ENCODE data around the gene PHAF1.
A peak's percentile ranks its signal among the peaks of the same experiment; 100 is the strongest.

Gene PHAF1

GRCh38 chr16:67104061-67104460 lies 5.7 kb upstream of the PHAF1 start:
- no peaks in the 10 kb centered on the region for H3K9me3 ChIP-seq (ENCODE audit: control insufficient read depth, low read length)
- H3K4me3 ChIP-seq (ENCODE audit: insufficient read depth, low read depth, low read length, poor library complexity, severe bottlenecking) = no peak overlapping the region
- no peak for DNase-seq
- H3K27ac ChIP-seq (ENCODE audit: insufficient read depth, low read length, poor library complexity, severe bottlenecking) = no peak overlapping the region
- H3K36me3 ChIP-seq (ENCODE audit: control insufficient read depth, insufficient read depth, low read length) = no peaks in the 10 kb centered on the region
- peaks cover 2% of the 10 kb centered on the region for H3K4me1 ChIP-seq (ENCODE audit: control insufficient read depth, insufficient read depth, low read length, poor library complexity, severe bottlenecking)
- no peaks in the 10 kb centered on the region for H3K27me3 ChIP-seq (replicated peaks; ENCODE audit: control insufficient read depth, insufficient read depth, low read length, poor library complexity, severe bottlenecking)

GRCh38 chr16:67104845-67105244 lies 4.9 kb upstream of the PHAF1 start:
- Histone ChIP-seq H3K4me1 (ENCODE audit: control insufficient read depth, insufficient read depth, low read length, poor library complexity, severe bottlenecking) (peaks cover 5% of the 10 kb centered on the region), H3K36me3 (ENCODE audit: control insufficient read depth, insufficient read depth, low read length) (no peaks in the 10 kb centered on the region), H3K4me3 (ENCODE audit: insufficient read depth, low read depth, low read length, poor library complexity, severe bottlenecking) (no peak overlapping the region), H3K9me3 (ENCODE audit: control insufficient read depth, low read length) (no peaks in the 10 kb centered on the region), H3K27ac (ENCODE audit: insufficient read depth, low read length, poor library complexity, severe bottlenecking) (no peak overlapping the region), H3K27me3 (replicated peaks; ENCODE audit: control insufficient read depth, insufficient read depth, low read length, poor library complexity, severe bottlenecking) (no peaks in the 10 kb centered on the region)
- DNase-seq = no peak

GRCh38 chr16:67105246-67105645 lies 4.5 kb upstream of the PHAF1 start:
- Histone ChIP-seq H3K4me3 (ENCODE audit: insufficient read depth, low read depth, low read length, poor library complexity, severe bottlenecking) (no peak overlapping the region), H3K9me3 (ENCODE audit: control insufficient read depth, low read length) (no peaks in the 10 kb centered on the region), H3K27ac (ENCODE audit: insufficient read depth, low read length, poor library complexity, severe bottlenecking) (no peak overlapping the region), H3K4me1 (ENCODE audit: control insufficient read depth, insufficient read depth, low read length, poor library complexity, severe bottlenecking) (peaks cover 5% of the 10 kb centered on the region), H3K27me3 (replicated peaks; ENCODE audit: control insufficient read depth, insufficient read depth, low read length, poor library complexity, severe bottlenecking) (no peaks in the 10 kb centered on the region), H3K36me3 (ENCODE audit: control insufficient read depth, insufficient read depth, low read length) (no peaks in the 10 kb centered on the region)
- DNase-seq = no peak

DNA sequence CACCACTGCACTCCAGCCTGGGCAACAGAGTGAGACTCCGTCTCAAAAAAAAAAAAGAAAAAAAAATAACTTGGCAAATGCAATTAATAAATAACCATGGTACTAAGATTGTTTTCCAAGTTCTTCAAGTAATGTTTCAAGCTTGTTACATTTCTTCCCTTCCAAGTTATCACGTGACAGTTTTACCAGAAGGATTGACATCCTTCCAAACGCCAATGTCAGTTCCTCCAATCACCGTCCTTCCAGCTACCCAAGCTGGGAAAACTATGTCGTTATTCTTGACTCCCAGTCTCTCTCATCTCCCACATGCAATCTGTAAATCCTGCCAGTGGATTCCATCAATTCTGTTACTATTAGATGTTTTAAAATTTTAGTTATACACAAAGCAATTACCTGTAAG lies 3.9 kb upstream of the PHAF1 start:
- no peak overlapping the region for H3K27ac ChIP-seq (ENCODE audit: insufficient read depth, low read length, poor library complexity, severe bottlenecking)
- no peaks in the 10 kb centered on the region for H3K36me3 ChIP-seq (ENCODE audit: control insufficient read depth, insufficient read depth, low read length)
- DNase-seq = no peak
- peaks cover 10% of the 10 kb centered on the region for H3K4me1 ChIP-seq (ENCODE audit: control insufficient read depth, insufficient read depth, low read length, poor library complexity, severe bottlenecking)
- no peaks in the 10 kb centered on the region for H3K27me3 ChIP-seq (replicated peaks; ENCODE audit: control insufficient read depth, insufficient read depth, low read length, poor library complexity, severe bottlenecking)
- H3K4me3 ChIP-seq (ENCODE audit: insufficient read depth, low read depth, low read length, poor library complexity, severe bottlenecking) = no peak overlapping the region
- no peaks in the 10 kb centered on the region for H3K9me3 ChIP-seq (ENCODE audit: control insufficient read depth, low read length)

- no peaks in the 10 kb centered on the region for H3K27me3 ChIP-seq (replicated peaks; ENCODE audit: control insufficient read depth, insufficient read depth, low read length, poor library complexity, severe bottlenecking)
- no peaks in the 10 kb centered on the region for H3K36me3 ChIP-seq (ENCODE audit: control insufficient read depth, insufficient read depth, low read length)
- no peaks in the 10 kb centered on the region for H3K9me3 ChIP-seq (ENCODE audit: control insufficient read depth, low read length)
- DNase-seq = no peak
- no peak overlapping the region for H3K27ac ChIP-seq (ENCODE audit: insufficient read depth, low read length, poor library complexity, severe bottlenecking)
- H3K4me1 ChIP-seq (ENCODE audit: control insufficient read depth, insufficient read depth, low read length, poor library complexity, severe bottlenecking) = peaks cover 15% of the 10 kb centered on the region
- H3K4me3 ChIP-seq (ENCODE audit: insufficient read depth, low read depth, low read length, poor library complexity, severe bottlenecking) = no peak overlapping the region
Measured at GRCh38 chr16:67108489-67108888, 1.3 kb upstream of the PHAF1 start.

DNA sequence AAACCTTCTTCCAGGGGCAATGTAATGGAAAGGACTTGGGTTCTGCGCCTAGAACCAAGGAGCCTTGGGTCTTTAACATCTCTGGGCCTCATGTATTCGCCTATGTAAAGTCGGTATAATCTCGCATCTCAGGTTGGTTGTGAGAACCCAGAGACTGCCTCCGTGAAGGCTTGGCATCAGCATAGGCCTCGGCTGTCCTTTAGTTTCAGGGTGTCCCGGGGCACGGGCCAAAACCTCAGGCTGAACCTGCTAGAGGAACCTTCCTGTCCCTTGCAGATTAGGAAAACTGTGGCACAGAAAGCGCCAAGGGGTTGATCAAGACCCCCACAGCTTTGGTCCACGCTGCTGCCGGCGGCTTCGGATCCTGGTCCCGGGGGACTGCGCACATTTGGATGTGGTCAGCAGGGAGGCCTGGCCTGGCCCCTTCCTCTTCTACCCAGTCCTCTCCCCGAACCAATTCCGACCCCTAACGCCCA lies 772 bp upstream of the PHAF1 start:
- no peak for DNase-seq
- peak overlapping the region; percentile 84 for H3K4me3 ChIP-seq (ENCODE audit: insufficient read depth, low read depth, low read length, poor library complexity, severe bottlenecking)
- H3K9me3 ChIP-seq (ENCODE audit: control insufficient read depth, low read length) = no peaks in the 10 kb centered on the region
- no peak overlapping the region for H3K27ac ChIP-seq (ENCODE audit: insufficient read depth, low read length, poor library complexity, severe bottlenecking)
- H3K36me3 ChIP-seq (ENCODE audit: control insufficient read depth, insufficient read depth, low read length) = no peaks in the 10 kb centered on the region
- peaks cover 15% of the 10 kb centered on the region for H3K4me1 ChIP-seq (ENCODE audit: control insufficient read depth, insufficient read depth, low read length, poor library complexity, severe bottlenecking)
- H3K27me3 ChIP-seq (replicated peaks; ENCODE audit: control insufficient read depth, insufficient read depth, low read length, poor library complexity, severe bottlenecking) = no peaks in the 10 kb centered on the region

GRCh38 chr16:67111951-67112444 lies 2.3 kb downstream of the PHAF1 start:
- peaks cover 15% of the 10 kb centered on the region for H3K4me1 ChIP-seq (ENCODE audit: control insufficient read depth, insufficient read depth, low read length, poor library complexity, severe bottlenecking)
- no peaks in the 10 kb centered on the region for H3K9me3 ChIP-seq (ENCODE audit: control insufficient read depth, low read length)
- H3K36me3 ChIP-seq (ENCODE audit: control insufficient read depth, insufficient read depth, low read length) = no peaks in the 10 kb centered on the region
- no peaks in the 10 kb centered on the region for H3K27me3 ChIP-seq (replicated peaks; ENCODE audit: control insufficient read depth, insufficient read depth, low read length, poor library complexity, severe bottlenecking)
- no peak for DNase-seq
- H3K4me3 ChIP-seq (ENCODE audit: insufficient read depth, low read depth, low read length, poor library complexity, severe bottlenecking) = no peak overlapping the region
- H3K27ac ChIP-seq (ENCODE audit: insufficient read depth, low read length, poor library complexity, severe bottlenecking) = no peak overlapping the region

GRCh38 chr16:67112591-67113399 lies 3.1 kb downstream of the PHAF1 start:
- H3K36me3 ChIP-seq (ENCODE audit: control insufficient read depth, insufficient read depth, low read length) = no peaks in the 10 kb centered on the region
- H3K27me3 ChIP-seq (replicated peaks; ENCODE audit: control insufficient read depth, insufficient read depth, low read length, poor library complexity, severe bottlenecking) = no peaks in the 10 kb centered on the region
- no peak overlapping the region for H3K4me3 ChIP-seq (ENCODE audit: insufficient read depth, low read depth, low read length, poor library complexity, severe bottlenecking)
- H3K4me1 ChIP-seq (ENCODE audit: control insufficient read depth, insufficient read depth, low read length, poor library complexity, severe bottlenecking) = peaks cover 15% of the 10 kb centered on the region
- no peaks in the 10 kb centered on the region for H3K9me3 ChIP-seq (ENCODE audit: control insufficient read depth, low read length)
- no peak for DNase-seq
- H3K27ac ChIP-seq (ENCODE audit: insufficient read depth, low read length, poor library complexity, severe bottlenecking) = no peak overlapping the region

DNA sequence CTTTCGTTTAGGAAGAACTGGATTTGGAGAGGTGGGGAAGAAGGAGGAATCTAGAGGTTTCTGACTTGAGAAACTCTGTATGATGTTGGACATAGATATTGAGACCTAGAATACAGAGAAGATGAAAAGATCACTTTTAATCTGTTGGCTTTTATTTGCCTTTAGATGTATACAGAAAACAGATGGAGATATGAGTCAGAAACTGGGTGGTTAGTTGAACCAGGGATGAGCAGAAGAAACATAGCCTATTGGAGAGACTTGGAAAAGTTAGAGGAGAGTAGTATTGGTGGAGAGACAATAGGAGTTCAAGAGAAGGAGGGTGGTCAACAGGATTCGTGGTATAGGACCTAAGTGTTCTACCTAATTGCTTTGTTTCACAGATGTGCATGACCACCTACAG lies 5.1 kb downstream of the PHAF1 start:
- Histone ChIP-seq H3K27me3 (replicated peaks; ENCODE audit: control insufficient read depth, insufficient read depth, low read length, poor library complexity, severe bottlenecking) (no peaks in the 10 kb centered on the region), H3K4me3 (ENCODE audit: insufficient read depth, low read depth, low read length, poor library complexity, severe bottlenecking) (no peak overlapping the region), H3K9me3 (ENCODE audit: control insufficient read depth, low read length) (no peaks in the 10 kb centered on the region), H3K27ac (ENCODE audit: insufficient read depth, low read length, poor library complexity, severe bottlenecking) (no peak overlapping the region), H3K4me1 (ENCODE audit: control insufficient read depth, insufficient read depth, low read length, poor library complexity, severe bottlenecking) (peaks cover 10% of the 10 kb centered on the region), H3K36me3 (ENCODE audit: control insufficient read depth, insufficient read depth, low read length) (no peaks in the 10 kb centered on the region)
- DNase-seq = no peak

GRCh38 chr16:67115639-67116038 lies 5.9 kb downstream of the PHAF1 start:
- Histone ChIP-seq H3K27me3 (replicated peaks; ENCODE audit: control insufficient read depth, insufficient read depth, low read length, poor library complexity, severe bottlenecking) (no peaks in the 10 kb centered on the region), H3K4me1 (ENCODE audit: control insufficient read depth, insufficient read depth, low read length, poor library complexity, severe bottlenecking) (peaks cover 6% of the 10 kb centered on the region), H3K27ac (ENCODE audit: insufficient read depth, low read length, poor library complexity, severe bottlenecking) (no peak overlapping the region), H3K4me3 (ENCODE audit: insufficient read depth, low read depth, low read length, poor library complexity, severe bottlenecking) (no peak overlapping the region), H3K36me3 (ENCODE audit: control insufficient read depth, insufficient read depth, low read length) (peaks cover 8% of the 10 kb centered on the region), H3K9me3 (ENCODE audit: control insufficient read depth, low read length) (no peaks in the 10 kb centered on the region)
- no peak for DNase-seq
